Measurements from ENCODE around the gene PGK2.
"Not testable (repeated sequence)": the region's sequence is repeated elsewhere in the genome, so short reads cannot be mapped to it uniquely, and the experiment has no call there.

Gene PGK2

GRCh38 chr6:49787176-49787575 is at the start of gene PGK2:
Gene PGK2, minus strand, starts transcription at chr6:49787285. Its CDS starts 98 bp downstream, at chr6:49787187.
- no peak for DNase-seq

GRCh38 chr6:49835140-49835539 is 48.1 kb upstream of the PGK2 start:
- DNase-seq: no peak

- DNase-seq: no peak
Measured at GRCh38 chr6:49833386-49833785, 46.3 kb upstream of the PGK2 start.

GRCh38 chr6:49826743-49827406 is 39.8 kb upstream of the PGK2 start:
- no peak for DNase-seq

- DNase-seq: no peak
Measured at GRCh38 chr6:49815166-49815565, 28.1 kb upstream of the PGK2 start.

- no peak for DNase-seq
Measured at GRCh38 chr6:49813248-49813647, 26.2 kb upstream of the PGK2 start.

- no peak for DNase-seq
Measured at GRCh38 chr6:49806145-49806544, 19.1 kb upstream of the PGK2 start.

GRCh38 chr6:49805246-49805645 is 18.2 kb upstream of the PGK2 start:
- no peak for DNase-seq

- no peak for DNase-seq
Measured at GRCh38 chr6:49801525-49801924, 14.4 kb upstream of the PGK2 start.

- no peak for DNase-seq
Measured at GRCh38 chr6:49799090-49799489, 12.0 kb upstream of the PGK2 start.

GRCh38 chr6:49796842-49797455 is 9.9 kb upstream of the PGK2 start:
- DNase-seq: not testable (repeated sequence)

GRCh38 chr6:49790341-49790740 is 3.3 kb upstream of the PGK2 start:
- no peak for DNase-seq

GRCh38 chr6:49784272-49784671 is 2.8 kb downstream of the PGK2 start:
- DNase-seq: no peak

GRCh38 chr6:49782725-49783124 is 4.4 kb downstream of the PGK2 start:
- DNase-seq: no peak

- no peak for DNase-seq
Measured at GRCh38 chr6:49782293-49782692, 4.8 kb downstream of the PGK2 start.

GRCh38 chr6:49776444-49776843 is 10.6 kb downstream of the PGK2 start:
- no peak for DNase-seq

GRCh38 chr6:49775043-49775442 is 12.0 kb downstream of the PGK2 start:
- DNase-seq: no peak

- no peak for DNase-seq
Measured at GRCh38 chr6:49772285-49772684, 14.8 kb downstream of the PGK2 start.

GRCh38 chr6:49766762-49767161 is 20.3 kb downstream of the PGK2 start:
- no peak for DNase-seq

GRCh38 chr6:49764571-49765236 is 22.4 kb downstream of the PGK2 start:
- DNase-seq: no peak

GRCh38 chr6:49744259-49744658 is 42.8 kb downstream of the PGK2 start, which contains the start of gene CRISP3:
Gene CRISP3, minus strand, starts transcription at chr6:49744388. Its CDS starts 21 bp downstream, at chr6:49744367.
- DNase-seq: no peak

GRCh38 chr6:49743429-49743828 is 43.7 kb downstream of the PGK2 start:
- no peak for DNase-seq

GRCh38 chr6:49739423-49739822 is 47.7 kb downstream of the PGK2 start:
- DNase-seq: no peak

- DNase-seq: no peak
Measured at GRCh38 chr6:49736017-49736508, 51.0 kb downstream of the PGK2 start.
